ENCODE measurements around the gene MPHOSPH9. TPM values are rescaled to one million over a fixed set of nuclear protein-coding genes. Genes with fewer than 3 reads are reported as not detected.
A peak's percentile ranks its signal among the peaks of the same experiment; 100 is the strongest.

Gene MPHOSPH9
- total and polyA plus RNA-seq, 4 donors: 4.9 to 51.0 (median 32.7) TPM

GRCh38 chr12:123126294-123127181, 106.4 kb downstream of the MPHOSPH9 start:
- Histone ChIP-seq H3K27ac (ENCODE audit: low read depth in 1 of 2, low read length in 2 of 2) (peak overlapping the region in 1 of 2 donors; percentile 13), H3K9ac (ENCODE audit: low read depth in 1 of 2, low read length in 2 of 2) (no peak overlapping the region), H3K36me3 (ENCODE audit: control insufficient read depth in 4 of 4, insufficient read depth in 3 of 4, low read depth in 1 of 4, low read length in 3 of 4) (no peaks in the 10 kb centered on the region), H3K4me3 (ENCODE audit: low read depth in 1 of 3, low read length in 3 of 3) (no peak overlapping the region), H3K9me3 (ENCODE audit: control insufficient read depth in 4 of 4, low read length in 3 of 4) (no peaks in the 10 kb centered on the region), H3K27me3 (ENCODE audit: control insufficient read depth in 4 of 4, insufficient read depth in 4 of 4, low read length in 3 of 4) (no peaks in the 10 kb centered on the region), H3K4me1 (ENCODE audit: control insufficient read depth in 4 of 4, insufficient read depth in 4 of 4, low read length in 3 of 4) (peaks cover 0 to 12% (median 4%) of the 10 kb centered on the region in 4 donors)
- TF ChIP-seq JUND (IDR thresholded peaks at IDR 0.05): peak in 1 of 2 donors; percentile 24
- no peak for TF ChIP-seq CTCF (IDR thresholded peaks at IDR 0.05; ENCODE audit: low read depth, low read length, missing input control)
- WGBS: 84% methylated on average over 6 of the region's 6 CpGs
- no peak for DNase-seq (ENCODE audit: low spot score)

GRCh38 chr12:123122626-123123025, 110.3 kb downstream of the MPHOSPH9 start:
- no peak overlapping the region for H3K4me3 ChIP-seq (ENCODE audit: low read depth in 1 of 3, low read length in 3 of 3)
- 93% methylated on average over 3 of the region's 3 CpGs for WGBS

GRCh38 chr12:123121670-123122069, 111.3 kb downstream of the MPHOSPH9 start:
- DNase-seq (ENCODE audit: low spot score): no peak
- TF ChIP-seq SP1 (IDR thresholded peaks at IDR 0.05): no peak
- TF ChIP-seq HNF4A (conservative IDR thresholded peaks at IDR 0.05): peak; percentile 12 to 24
- Histone ChIP-seq H3K9ac (ENCODE audit: low read depth in 1 of 2, low read length in 2 of 2) (no peak overlapping the region), H3K27me3 (ENCODE audit: control insufficient read depth in 4 of 4, insufficient read depth in 4 of 4, low read length in 3 of 4) (no peaks in the 10 kb centered on the region), H3K4me3 (ENCODE audit: low read depth in 1 of 3, low read length in 3 of 3) (no peak overlapping the region), H3K9me3 (ENCODE audit: control insufficient read depth in 4 of 4, low read length in 3 of 4) (no peaks in the 10 kb centered on the region), H3K36me3 (ENCODE audit: control insufficient read depth in 4 of 4, insufficient read depth in 3 of 4, low read depth in 1 of 4, low read length in 3 of 4) (no peaks in the 10 kb centered on the region), H3K27ac (ENCODE audit: low read depth in 1 of 2, low read length in 2 of 2) (no peak overlapping the region), H3K4me1 (ENCODE audit: control insufficient read depth in 4 of 4, insufficient read depth in 4 of 4, low read length in 3 of 4) (peaks cover 0 to 16% (median 3%) of the 10 kb centered on the region in 4 donors)
- 68% methylated on average over 6 of the region's 6 CpGs for WGBS

More at GRCh38 chr12:123122626-123123025, 110.3 kb downstream of the MPHOSPH9 start:
- TF ChIP-seq ZBTB33 (IDR thresholded peaks at IDR 0.05): no peak
- no peak for TF ChIP-seq ATF3 (IDR thresholded peaks at IDR 0.05)
- no peak for TF ChIP-seq HNF4G (IDR thresholded peaks at IDR 0.05)
- no peak for TF ChIP-seq MAX (IDR thresholded peaks at IDR 0.05)
- TF ChIP-seq JUND (IDR thresholded peaks at IDR 0.05): no peak
- no peaks in the 10 kb centered on the region for H3K9me3 ChIP-seq (ENCODE audit: control insufficient read depth in 4 of 4, low read length in 3 of 4)
- H3K27ac ChIP-seq (ENCODE audit: low read depth in 1 of 2, low read length in 2 of 2): no peak overlapping the region
- no peaks in the 10 kb centered on the region for H3K27me3 ChIP-seq (ENCODE audit: control insufficient read depth in 4 of 4, insufficient read depth in 4 of 4, low read length in 3 of 4)
- H3K9ac ChIP-seq (ENCODE audit: low read depth in 1 of 2, low read length in 2 of 2): no peak overlapping the region
- H3K36me3 ChIP-seq (ENCODE audit: control insufficient read depth in 4 of 4, insufficient read depth in 3 of 4, low read depth in 1 of 4, low read length in 3 of 4): no peaks in the 10 kb centered on the region
- H3K4me1 ChIP-seq (ENCODE audit: control insufficient read depth in 4 of 4, insufficient read depth in 4 of 4, low read length in 3 of 4): peaks cover 0 to 16% (median 4%) of the 10 kb centered on the region in 4 donors
- no peak for DNase-seq (ENCODE audit: low spot score)

Measured in liver (tissue), 9 donors.